Subcutaneous adipose tissue (tissue), 4 donors: Measurements from ENCODE around the gene UBA7. TPM values are rescaled to one million over a fixed set of nuclear protein-coding genes. Genes with fewer than 3 reads are reported as not detected.

Source experiments
- CTCF ChIP-seq: fragments of 450-650 bp; IDR thresholded peaks from one replicate; pipeline ENCODE4 v1.5.1; 2016; ENCODE audit warnings: low read depth, mild to moderate bottlenecking, control low read depth, antibody characterized with exemption, moderate library complexity
- total RNA-seq, 4 donors: library from RNA; depleted of rRNA; stranded (reverse); fragments of >200 nt; gene quantifications; one replicate each; pipeline ENCODE4 v1.1.0, GENCODE V29; 2016

Gene UBA7
- total RNA-seq, 4 donors from 2014 or later, result 16.8 to 65.7 (median 42.7) TPM

DNA sequence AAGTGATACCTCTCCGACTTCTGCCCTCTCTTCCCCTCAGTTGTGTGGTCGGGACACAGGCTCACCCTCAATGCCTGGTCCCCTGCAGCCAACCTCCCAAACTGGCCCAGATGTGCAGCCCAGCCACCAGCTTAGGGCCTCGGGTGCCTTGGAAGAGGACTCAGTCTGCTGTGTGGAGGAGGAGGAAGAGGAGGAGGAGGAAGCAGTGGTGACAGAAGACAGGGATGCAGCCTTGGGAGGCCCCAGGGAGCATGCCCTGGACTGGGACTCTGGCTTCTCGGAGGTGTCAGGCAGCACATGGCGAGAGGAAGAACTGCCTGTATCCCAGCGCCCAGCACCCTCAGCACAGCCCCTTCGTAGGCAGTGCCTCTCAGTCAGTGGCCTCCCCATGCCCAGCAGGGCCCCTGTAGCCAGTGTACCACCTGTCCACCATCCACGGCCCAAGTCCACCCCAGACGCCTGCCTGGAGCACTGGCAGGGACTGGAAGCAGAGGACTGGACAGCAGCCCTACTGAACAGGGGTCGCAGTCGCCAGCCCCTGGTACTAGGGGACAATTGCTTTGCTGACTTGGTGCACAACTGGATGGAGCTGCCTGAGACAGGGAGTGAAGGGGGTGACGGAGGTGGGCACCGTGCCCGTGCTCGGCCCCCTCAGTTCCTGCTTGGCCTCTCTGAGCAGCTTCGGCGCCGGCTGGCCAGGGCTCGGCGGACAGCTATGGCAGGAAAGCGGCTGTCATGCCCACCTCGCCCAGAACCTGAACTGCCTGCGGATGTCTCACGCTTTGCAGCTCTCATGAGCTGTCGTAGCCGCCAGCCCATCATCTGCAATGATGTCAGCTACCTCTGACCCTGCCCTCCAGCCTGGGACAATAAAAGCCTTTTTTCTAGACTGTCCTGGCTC is 9.4 kb downstream of the UBA7 start:
- TF ChIP-seq CTCF, result no peak

GRCh38 chr3:49803465-49804140 is 10.2 kb downstream of the UBA7 start:
- TF ChIP-seq CTCF, result no peak

DNA sequence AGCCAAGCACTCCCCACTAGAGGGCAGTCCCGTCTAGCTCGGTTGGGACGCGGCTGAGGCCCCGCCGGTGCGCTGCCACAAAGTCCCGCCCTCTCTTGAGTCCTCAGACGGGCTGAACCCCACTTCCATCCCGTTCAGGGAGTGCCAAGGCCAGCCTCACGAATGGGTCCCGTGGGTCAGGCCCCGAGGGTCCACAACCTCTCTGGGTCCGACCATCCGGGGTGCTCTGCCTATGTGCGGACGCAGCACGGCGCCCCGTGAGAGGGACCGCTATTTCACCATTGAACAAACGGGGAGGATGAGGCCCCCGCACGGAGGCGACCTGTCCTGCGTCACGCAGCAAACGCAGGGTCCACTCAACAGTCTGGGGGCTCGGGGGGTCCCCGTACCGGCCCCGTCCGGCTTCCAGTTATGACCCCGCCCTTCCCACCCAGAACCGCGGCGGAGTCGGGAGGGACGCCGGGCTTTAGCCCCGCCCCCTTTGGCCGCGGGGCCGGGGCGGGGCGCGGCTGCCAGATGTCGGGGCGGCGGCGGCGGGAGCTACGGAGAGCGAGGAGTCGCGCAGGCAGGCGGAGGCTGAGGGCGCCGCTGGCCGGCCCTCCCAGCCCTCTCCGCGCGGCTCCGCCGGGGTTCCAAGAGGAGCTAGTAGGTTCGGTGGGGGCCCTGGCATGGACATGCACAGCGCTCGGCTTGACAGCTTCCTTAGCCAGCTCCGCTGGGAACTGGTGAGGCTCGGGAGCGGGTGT is 10.9 kb downstream of the UBA7 start, which contains the start of gene INKA1:
TSS of gene INKA1 (plus strand) at position 543 of the 746 bp plus-strand sequence. CDS start at position 675, 132 bp downstream.
- TF ChIP-seq CTCF, result no peak

GRCh38 chr3:49801160-49801559 is 12.6 kb downstream of the UBA7 start:
- TF ChIP-seq CTCF, result no peak

DNA sequence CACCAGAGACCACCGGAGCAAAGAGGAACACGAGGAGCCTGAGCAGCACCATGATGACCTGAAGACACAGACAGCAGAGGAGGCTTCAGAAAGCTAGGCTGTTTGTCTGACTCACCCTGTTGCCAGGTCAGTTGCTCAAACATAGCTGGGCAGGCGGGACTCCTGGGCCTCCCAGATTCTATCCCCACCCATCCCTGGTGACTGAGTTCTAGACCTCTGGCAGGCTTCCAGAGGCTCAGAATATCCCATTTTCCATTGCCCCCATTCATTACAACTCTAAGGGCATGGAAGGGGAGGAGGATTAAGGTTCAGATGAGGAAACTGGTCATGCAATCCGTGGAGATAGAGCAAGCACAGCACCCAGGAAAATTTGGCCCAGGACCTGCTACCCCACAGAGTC is 14.0 kb downstream of the UBA7 start, which contains the start of gene CDHR4:
TSS of gene CDHR4 (minus strand) at position 113 of the 400 bp plus-strand sequence. CDS start at position 52, 61 bp downstream.
- TF ChIP-seq CTCF, result no peak

DNA sequence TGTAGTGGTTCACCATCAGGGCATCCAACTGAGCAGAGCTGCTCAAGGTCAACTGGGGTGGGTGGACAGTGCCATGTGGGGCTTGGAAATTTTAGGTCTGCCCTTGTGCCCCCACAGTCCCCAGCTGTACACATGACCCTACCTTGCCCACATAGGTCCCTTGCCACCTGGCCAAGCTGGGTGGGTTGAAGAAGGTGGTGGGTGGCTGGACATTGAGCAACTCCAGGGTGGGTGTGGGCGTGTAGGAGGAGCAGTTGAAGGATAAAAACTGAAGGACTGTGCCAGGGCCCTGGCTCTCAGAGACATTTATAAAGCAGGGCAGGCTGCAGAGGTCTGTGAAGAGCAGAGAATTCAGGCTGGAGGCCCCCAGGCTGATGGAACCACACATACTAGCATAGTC is 14.6 kb downstream of the UBA7 start:
- TF ChIP-seq CTCF, result no peak
